ENCODE results near the gene NUP153. TPM values are rescaled to one million over a fixed set of nuclear protein-coding genes. Genes with fewer than 3 reads are reported as not detected.

NUP153 gene
- total RNA-seq, 1 donor from 2014 or later: 68.7 TPM

DNA sequence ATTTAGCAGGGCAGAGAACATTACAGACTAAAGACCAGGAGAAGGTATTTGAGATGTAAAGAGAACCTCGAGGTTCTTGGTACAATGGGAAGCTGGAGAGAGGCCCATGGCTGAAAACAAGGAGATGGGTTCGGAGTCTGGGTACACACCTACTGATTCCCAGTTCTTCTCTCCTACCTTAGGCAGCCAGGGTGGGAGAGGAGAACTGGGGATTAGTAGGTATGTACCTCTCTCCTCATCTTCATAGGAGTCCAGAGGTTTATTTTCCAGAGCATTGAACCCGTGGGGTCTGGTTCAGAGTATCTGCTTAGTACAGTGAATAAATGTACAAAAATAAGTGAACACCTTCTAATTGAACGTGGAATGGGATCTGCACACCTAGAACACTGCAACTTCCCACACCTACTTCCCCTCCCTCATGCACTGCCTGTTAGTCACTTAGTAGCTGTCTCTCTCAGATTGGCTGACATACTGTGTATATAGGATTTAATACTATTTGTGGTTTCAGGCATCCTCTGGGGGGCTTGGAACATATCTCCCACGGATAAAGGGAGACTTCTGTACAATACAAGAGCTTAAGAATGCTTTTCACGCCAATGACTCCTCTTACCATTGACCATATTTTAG, 23.5 kb upstream of the NUP153 start:
- H3K27ac Mint-ChIP-seq: no peak overlapping the region
- H3K27ac ChIP-seq: no peak overlapping the region
- DNase-seq (ENCODE audit: low spot score): no peak

DNA sequence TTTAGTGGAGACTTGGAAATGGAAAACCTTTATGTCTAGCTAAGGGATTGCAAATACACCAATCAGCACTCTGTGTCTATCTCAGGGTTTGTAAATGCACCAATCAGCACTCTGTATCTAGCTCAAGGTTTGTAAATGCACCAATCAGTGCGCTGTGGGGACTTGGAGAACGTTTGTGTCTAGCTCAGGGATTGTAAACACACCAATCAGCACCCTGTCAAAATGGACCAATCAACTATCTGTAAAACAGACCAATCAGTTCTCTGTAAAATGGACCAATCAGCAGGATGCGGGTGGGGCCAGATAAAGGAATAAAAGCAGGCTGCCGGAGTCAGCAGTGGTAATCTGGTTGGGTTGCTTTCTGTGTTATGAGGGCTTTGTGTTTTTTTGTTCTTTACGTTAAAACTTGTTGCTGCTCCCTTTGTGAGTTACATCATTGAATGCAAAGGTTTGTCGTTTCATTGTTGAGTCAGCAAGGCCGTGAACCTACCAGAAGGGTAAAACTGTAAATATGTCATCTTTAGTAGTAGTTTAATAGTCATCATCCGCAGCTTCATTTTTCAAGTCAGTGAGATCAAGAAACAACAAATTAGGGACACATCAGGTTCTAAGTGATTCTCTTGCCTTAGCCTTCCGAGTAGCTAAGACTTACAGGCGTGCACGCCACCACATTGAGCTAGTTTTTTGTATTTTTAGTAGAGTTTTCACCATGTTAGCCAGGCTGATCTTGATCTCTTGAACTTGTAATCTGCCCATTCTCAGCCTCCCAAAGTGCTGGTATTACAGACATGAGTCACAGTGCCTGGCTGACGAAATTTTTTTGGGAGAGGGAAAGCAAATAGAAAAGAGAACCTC, 22.7 kb upstream of the NUP153 start:
- Histone ChIP-seq H3K36me3 (no peaks in the 10 kb centered on the region), H3K79me2 (ENCODE audit: low read depth) (no peaks in the 10 kb centered on the region), H3K27ac (no peak overlapping the region), H3K4me3 (no peak overlapping the region), H2AFZ (replicated peaks) (no peak overlapping the region), H3K9me3 (ENCODE audit: low read depth) (no peaks in the 10 kb centered on the region), H3K27me3 (no peaks in the 10 kb centered on the region), H3K4me1 (no peaks in the 10 kb centered on the region), H3F3A (ENCODE audit: low read depth) (no peaks in the 10 kb centered on the region), H3K9ac (no peak overlapping the region), H3K4me2 (no peak overlapping the region), H4K20me1 (ENCODE audit: low read depth) (no peaks in the 10 kb centered on the region)
- Mint-ChIP-seq H3K27me3 (ENCODE audit: insufficient read depth, low read depth) (peaks cover 4% of the 10 kb centered on the region), H3K27ac (no peak overlapping the region), H3K4me3 (no peak overlapping the region), H3K36me3 (no peaks in the 10 kb centered on the region), H3K4me1 (peaks cover 14% of the 10 kb centered on the region), H3K9me3 (peaks cover 4% of the 10 kb centered on the region)
- no peak for DNase-seq (ENCODE audit: low spot score)
- TF ChIP-seq EZH2phosphoT487 (IDR thresholded peaks at IDR 0.05): no peak
- TF ChIP-seq, protein P1, sequence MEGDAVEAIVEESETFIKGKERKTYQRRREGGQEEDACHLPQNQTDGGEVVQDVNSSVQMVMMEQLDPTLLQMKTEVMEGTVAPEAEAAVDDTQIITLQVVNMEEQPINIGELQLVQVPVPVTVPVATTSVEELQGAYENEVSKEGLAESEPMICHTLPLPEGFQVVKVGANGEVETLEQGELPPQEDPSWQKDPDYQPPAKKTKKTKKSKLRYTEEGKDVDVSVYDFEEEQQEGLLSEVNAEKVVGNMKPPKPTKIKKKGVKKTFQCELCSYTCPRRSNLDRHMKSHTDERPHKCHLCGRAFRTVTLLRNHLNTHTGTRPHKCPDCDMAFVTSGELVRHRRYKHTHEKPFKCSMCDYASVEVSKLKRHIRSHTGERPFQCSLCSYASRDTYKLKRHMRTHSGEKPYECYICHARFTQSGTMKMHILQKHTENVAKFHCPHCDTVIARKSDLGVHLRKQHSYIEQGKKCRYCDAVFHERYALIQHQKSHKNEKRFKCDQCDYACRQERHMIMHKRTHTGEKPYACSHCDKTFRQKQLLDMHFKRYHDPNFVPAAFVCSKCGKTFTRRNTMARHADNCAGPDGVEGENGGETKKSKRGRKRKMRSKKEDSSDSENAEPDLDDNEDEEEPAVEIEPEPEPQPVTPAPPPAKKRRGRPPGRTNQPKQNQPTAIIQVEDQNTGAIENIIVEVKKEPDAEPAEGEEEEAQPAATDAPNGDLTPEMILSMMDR (IDR thresholded peaks at IDR 0.05): no peak
- no peak for TF ChIP-seq EZH2 (IDR thresholded peaks at IDR 0.05)

More for the DNA sequence above, 23.5 kb upstream of the NUP153 start:
- no peaks in the 10 kb centered on the region for H3K9me3 ChIP-seq (ENCODE audit: low read depth)
- TF ChIP-seq EZH2 (IDR thresholded peaks at IDR 0.05): no peak
- TF ChIP-seq EZH2phosphoT487 (IDR thresholded peaks at IDR 0.05): no peak
- TF ChIP-seq, protein P1 (IDR thresholded peaks at IDR 0.05): no peak
- Mint-ChIP-seq H3K4me3 (no peak overlapping the region), H3K9me3 (peaks cover 4% of the 10 kb centered on the region), H3K27me3 (ENCODE audit: insufficient read depth, low read depth) (peaks cover 4% of the 10 kb centered on the region), H3K36me3 (no peaks in the 10 kb centered on the region), H3K4me1 (peaks cover 11% of the 10 kb centered on the region)
- no peak overlapping the region for H2AFZ ChIP-seq (replicated peaks)
- H3K36me3 ChIP-seq: no peaks in the 10 kb centered on the region
- H3K4me1 ChIP-seq: no peaks in the 10 kb centered on the region
- H3K27me3 ChIP-seq: no peaks in the 10 kb centered on the region
- no peak overlapping the region for H3K4me3 ChIP-seq
- H4K20me1 ChIP-seq (ENCODE audit: low read depth): no peaks in the 10 kb centered on the region
- H3K79me2 ChIP-seq (ENCODE audit: low read depth): no peaks in the 10 kb centered on the region
- no peak overlapping the region for H3K9ac ChIP-seq
- H3F3A ChIP-seq (ENCODE audit: low read depth): no peaks in the 10 kb centered on the region
- H3K4me2 ChIP-seq: no peak overlapping the region

DNA sequence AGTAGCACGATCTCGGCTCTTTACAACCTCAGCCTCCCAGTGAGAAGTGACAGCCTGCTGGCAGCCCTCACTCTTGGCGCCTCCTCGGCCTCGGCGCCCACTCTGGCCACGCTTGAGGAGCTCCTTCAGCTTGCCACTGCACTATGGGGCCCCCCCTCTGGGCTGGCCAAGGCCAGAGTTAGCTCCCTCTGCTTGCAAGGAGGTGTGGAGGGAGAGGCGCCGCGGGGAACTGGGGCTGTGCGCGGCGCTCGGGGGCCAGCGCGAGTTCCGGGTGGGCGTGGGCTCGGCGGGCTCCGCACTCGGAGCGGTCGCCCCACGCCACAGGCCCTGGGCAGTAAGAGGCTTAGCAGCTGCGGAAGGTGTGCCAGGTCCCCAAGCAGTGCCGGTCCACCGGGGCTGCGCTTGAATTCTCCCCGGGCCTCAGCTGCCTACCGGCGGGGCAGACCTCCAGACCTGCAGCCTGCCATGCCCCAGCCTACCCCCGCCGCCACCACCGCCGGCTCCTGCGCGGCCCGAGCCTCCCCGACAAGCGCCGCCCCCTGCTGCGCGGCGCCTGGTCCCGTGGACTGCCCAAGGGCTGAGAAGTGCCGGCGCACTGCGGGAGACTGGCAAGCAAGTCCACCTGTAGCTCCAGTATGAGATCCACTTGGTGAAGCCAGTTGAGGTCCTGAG, 22.0 kb upstream of the NUP153 start:
- H3K27ac Mint-ChIP-seq: no peak overlapping the region
- Histone ChIP-seq H3K27me3 (no peaks in the 10 kb centered on the region), H3K4me1 (no peaks in the 10 kb centered on the region), H2AFZ (replicated peaks) (no peak overlapping the region), H3K27ac (no peak overlapping the region), H3K4me2 (no peak overlapping the region), H3K36me3 (no peaks in the 10 kb centered on the region), H3K4me3 (no peak overlapping the region), H3K9ac (no peak overlapping the region), H4K20me1 (ENCODE audit: low read depth) (no peaks in the 10 kb centered on the region), H3K79me2 (ENCODE audit: low read depth) (no peaks in the 10 kb centered on the region), H3K9me3 (ENCODE audit: low read depth) (no peaks in the 10 kb centered on the region), H3F3A (ENCODE audit: low read depth) (no peaks in the 10 kb centered on the region)
- TF ChIP-seq EZH2phosphoT487 (IDR thresholded peaks at IDR 0.05) (no peak), EZH2 (IDR thresholded peaks at IDR 0.05) (no peak)
- TF ChIP-seq, protein P1 (IDR thresholded peaks at IDR 0.05): no peak
- no peak for DNase-seq (ENCODE audit: low spot score)
- peaks cover 4% of the 10 kb centered on the region for H3K27me3 Mint-ChIP-seq (ENCODE audit: insufficient read depth, low read depth)
- H3K36me3 Mint-ChIP-seq: no peaks in the 10 kb centered on the region
- no peak overlapping the region for H3K4me3 Mint-ChIP-seq
- H3K4me1 Mint-ChIP-seq: peaks cover 14% of the 10 kb centered on the region
- H3K9me3 Mint-ChIP-seq: peaks cover 4% of the 10 kb centered on the region

All from neural progenitor cell (in vitro differentiated cells).